Natural killer cell (primary cell): ENCODE data around the gene IRF4. TPM values are rescaled to one million over a fixed set of nuclear protein-coding genes. Genes with fewer than 3 reads are reported as not detected.

Experiments used
- ATAC-seq, 3 donors: fragments of 150-1000 bp in 2 of 3; fragments of 200-7000 bp in 1 of 3; cut with Tn5 transposase; 1 replicate in 1 of 3; 2 replicates in 2 of 3; pipeline ENCODE4 v1.10.0; 2021; ENCODE audit warnings: mild to moderate bottlenecking in 2 of 3, moderate library complexity in 2 of 3
- DNase-seq, 2 donors: peaks; one replicate each; pipeline versions ENCODE4 v3.0.0 to v3.0.0-alpha.2; 2013 to 2021; ENCODE audit warnings: mixed read lengths in 1 of 2
- H3K27ac ChIP-seq: one replicate; pipeline ENCODE4 v1.5.1; 2013; ENCODE audit warnings: mild to moderate bottlenecking, low read length
- H3K27me3 ChIP-seq: one replicate; pipeline ENCODE4 v1.6.1; 2013; ENCODE audit warnings: low read length; ENCODE audit not compliant: control insufficient read depth, insufficient read depth
- H3K36me3 ChIP-seq: one replicate; pipeline ENCODE4 v1.6.1; 2013; ENCODE audit warnings: low read length; ENCODE audit not compliant: control insufficient read depth, insufficient read depth
- H3K4me1 ChIP-seq: one replicate; pipeline ENCODE4 v1.6.1; 2013; ENCODE audit warnings: low read length; ENCODE audit not compliant: control insufficient read depth, insufficient read depth
- H3K4me3 ChIP-seq: one replicate; pipeline ENCODE4 v1.5.1; 2013; ENCODE audit warnings: low read length
- H3K9me3 ChIP-seq: one replicate; pipeline ENCODE4 v1.6.1; 2013; ENCODE audit warnings: low read length; ENCODE audit not compliant: control insufficient read depth, insufficient read depth
- H3K27ac Mint-ChIP-seq, 2 donors: one replicate each; pipeline ENCODE4 v1.8.0; 2022; ENCODE audit warnings: mild to moderate bottlenecking in 2 of 2, mixed read lengths in 2 of 2, moderate library complexity in 1 of 2
- H3K27me3 Mint-ChIP-seq, 2 donors: one replicate each; pipeline ENCODE4 v1.8.0; 2022; ENCODE audit warnings: low read depth in 2 of 2, mixed read lengths in 2 of 2
- H3K36me3 Mint-ChIP-seq: one replicate; pipeline ENCODE4 v1.8.0; 2022; ENCODE audit warnings: mixed read lengths
- H3K4me1 Mint-ChIP-seq, 2 donors: one replicate each; pipeline ENCODE4 v1.8.0; 2022; ENCODE audit warnings: mixed read lengths in 2 of 2
- H3K4me3 Mint-ChIP-seq: one replicate; pipeline ENCODE4 v1.8.0; 2022; ENCODE audit warnings: mild to moderate bottlenecking, moderate library complexity, mixed read lengths
- H3K9me3 Mint-ChIP-seq, 2 donors: one replicate each; pipeline ENCODE4 v1.8.0; 2022; ENCODE audit warnings: mixed read lengths in 2 of 2
- WGBS: methylation state at CpG from one replicate; pipeline ENCODE4 v1.1.7; 2013; ENCODE audit warnings: missing lambda C conversion rate; ENCODE audit not compliant: insufficient coverage; 5-methylcytosine and 5-hydroxymethylcytosine counted together
- intact Hi-C: fragments of 100-400 bp; cut with micrococcal nuclease; formaldehyde crosslinking; loops from one replicate; pipeline ENCODE4 v1.14.2; 2022
- total RNA-seq, 4 donors: library from RNA; stranded (reverse); fragments of 120-200 nt in 1 of 4; gene quantifications; one replicate each; pipeline versions ENCODE4 v1.2.3 to v1.2.4, GENCODE V29; 2013 to 2022
- TF ChIP-seq, protein P1 (sequence below): fragments of 200-600 bp; IDR thresholded peaks from one replicate; pipeline ENCODE4 v1.8.0; 2022; ENCODE audit warnings: antibody characterized with exemption

IRF4 gene
- total RNA-seq, 3 donors from 2014 or later (not counting 1 experiment from before 2014, with no cell fraction given), result 3.5 to 37.5 (median 3.5) TPM

GRCh38 chr6:363291-363690, 28.3 kb upstream of the IRF4 start:
- WGBS, result 91% methylated on average over 12 of the region's 12 CpGs
- H3K36me3 Mint-ChIP-seq, result no peaks in the 10 kb centered on the region
- H3K27me3 Mint-ChIP-seq, result peaks cover 0 to 10% of the 10 kb centered on the region in 2 donors
- no peak for DNase-seq
- Histone ChIP-seq H3K27ac (no peak overlapping the region), H3K9me3 (peaks cover 12% of the 10 kb centered on the region), H3K4me1 (peaks cover 22% of the 10 kb centered on the region), H3K27me3 (no peaks in the 10 kb centered on the region), H3K36me3 (no peaks in the 10 kb centered on the region), H3K4me3 (no peak overlapping the region)
- intact Hi-C loops, result no loop called here
- no peak overlapping the region for H3K4me3 Mint-ChIP-seq
- ATAC-seq, result no peak
- TF ChIP-seq, protein P1, sequence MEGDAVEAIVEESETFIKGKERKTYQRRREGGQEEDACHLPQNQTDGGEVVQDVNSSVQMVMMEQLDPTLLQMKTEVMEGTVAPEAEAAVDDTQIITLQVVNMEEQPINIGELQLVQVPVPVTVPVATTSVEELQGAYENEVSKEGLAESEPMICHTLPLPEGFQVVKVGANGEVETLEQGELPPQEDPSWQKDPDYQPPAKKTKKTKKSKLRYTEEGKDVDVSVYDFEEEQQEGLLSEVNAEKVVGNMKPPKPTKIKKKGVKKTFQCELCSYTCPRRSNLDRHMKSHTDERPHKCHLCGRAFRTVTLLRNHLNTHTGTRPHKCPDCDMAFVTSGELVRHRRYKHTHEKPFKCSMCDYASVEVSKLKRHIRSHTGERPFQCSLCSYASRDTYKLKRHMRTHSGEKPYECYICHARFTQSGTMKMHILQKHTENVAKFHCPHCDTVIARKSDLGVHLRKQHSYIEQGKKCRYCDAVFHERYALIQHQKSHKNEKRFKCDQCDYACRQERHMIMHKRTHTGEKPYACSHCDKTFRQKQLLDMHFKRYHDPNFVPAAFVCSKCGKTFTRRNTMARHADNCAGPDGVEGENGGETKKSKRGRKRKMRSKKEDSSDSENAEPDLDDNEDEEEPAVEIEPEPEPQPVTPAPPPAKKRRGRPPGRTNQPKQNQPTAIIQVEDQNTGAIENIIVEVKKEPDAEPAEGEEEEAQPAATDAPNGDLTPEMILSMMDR, result no peak
- no peaks in the 10 kb centered on the region for H3K9me3 Mint-ChIP-seq
- peaks cover 12 to 22% of the 10 kb centered on the region in 2 donors for H3K4me1 Mint-ChIP-seq
- no peak overlapping the region for H3K27ac Mint-ChIP-seq

GRCh38 chr6:363909-364308, 27.6 kb upstream of the IRF4 start:
- DNase-seq (no peak), ATAC-seq (no peak)
- Histone ChIP-seq H3K9me3 (peaks cover 12% of the 10 kb centered on the region), H3K27ac (no peak overlapping the region), H3K4me3 (no peak overlapping the region), H3K4me1 (peaks cover 16% of the 10 kb centered on the region), H3K36me3 (no peaks in the 10 kb centered on the region), H3K27me3 (no peaks in the 10 kb centered on the region)
- intact Hi-C loops, result no loop called here
- no peak overlapping the region for H3K4me3 Mint-ChIP-seq
- H3K27ac Mint-ChIP-seq, result no peak overlapping the region
- H3K27me3 Mint-ChIP-seq, result peaks cover 0 to 10% of the 10 kb centered on the region in 2 donors
- no peaks in the 10 kb centered on the region for H3K9me3 Mint-ChIP-seq
- 91% methylated on average over 13 of the region's 13 CpGs for WGBS
- no peaks in the 10 kb centered on the region for H3K36me3 Mint-ChIP-seq
- peaks cover 6 to 16% of the 10 kb centered on the region in 2 donors for H3K4me1 Mint-ChIP-seq
- TF ChIP-seq, protein P1, result no peak

DNA sequence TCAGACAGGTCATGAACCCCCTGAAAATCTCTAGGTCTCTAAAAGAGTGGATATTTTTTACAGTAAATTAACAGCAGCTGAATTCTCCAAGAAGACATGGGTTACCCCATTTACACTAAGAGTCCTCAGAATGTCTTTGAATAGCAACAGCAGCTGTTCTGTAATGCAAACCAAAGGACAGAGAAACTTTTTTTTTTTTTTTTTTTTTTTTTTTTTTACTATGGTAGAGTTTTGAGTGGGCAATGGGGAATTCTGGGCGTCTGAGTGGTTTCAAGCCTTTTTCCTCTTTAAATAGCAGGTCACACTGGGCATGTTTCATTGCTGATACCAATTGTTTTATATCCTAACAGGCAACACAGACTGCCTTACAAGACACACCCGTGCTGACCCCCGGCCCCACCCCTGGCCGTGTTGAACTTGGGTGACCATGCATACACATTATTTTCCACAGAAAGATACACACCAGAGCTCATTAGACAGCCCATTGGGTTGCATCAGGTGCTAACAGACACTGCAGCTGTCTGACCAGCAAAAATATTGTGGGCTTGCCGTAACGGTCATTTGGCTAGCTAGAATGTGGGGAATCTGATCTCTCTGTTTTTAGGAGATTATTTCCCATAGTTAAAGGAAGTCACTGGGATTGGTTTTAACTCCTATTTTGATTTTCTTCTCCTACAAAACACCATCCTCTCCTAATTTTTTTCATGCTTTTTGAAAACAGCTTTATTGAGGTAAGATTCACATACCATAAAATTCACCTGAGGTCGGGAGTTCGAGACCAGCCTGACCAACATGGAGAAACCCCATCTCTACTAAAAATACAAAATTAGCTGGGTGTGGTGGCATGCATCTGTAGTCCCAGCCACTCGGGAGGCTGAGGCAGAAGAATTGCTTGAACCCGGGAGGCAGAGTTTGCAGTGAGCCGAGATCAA, 26.7 kb upstream of the IRF4 start:
- intact Hi-C loops, result no loop called here
- no peak overlapping the region for H3K4me3 Mint-ChIP-seq
- no peak for ATAC-seq
- TF ChIP-seq, protein P1, result no peak
- Histone ChIP-seq H3K27me3 (no peaks in the 10 kb centered on the region), H3K9me3 (peaks cover 12% of the 10 kb centered on the region), H3K27ac (no peak overlapping the region), H3K36me3 (no peaks in the 10 kb centered on the region), H3K4me3 (no peak overlapping the region), H3K4me1 (peaks cover 6% of the 10 kb centered on the region)
- DNase-seq, result no peak
- peaks cover 3 to 10% of the 10 kb centered on the region in 2 donors for H3K27me3 Mint-ChIP-seq
- 66% methylated on average over 11 of the region's 11 CpGs for WGBS
- H3K27ac Mint-ChIP-seq, result no peak overlapping the region
- no peaks in the 10 kb centered on the region for H3K36me3 Mint-ChIP-seq
- H3K4me1 Mint-ChIP-seq, result peaks cover 0 to 10% of the 10 kb centered on the region in 2 donors
- H3K9me3 Mint-ChIP-seq, result no peaks in the 10 kb centered on the region
